ENCODE results near the gene SNX1.
A peak's percentile ranks its signal among the peaks of the same experiment; 100 is the strongest.
"Not testable (repeated sequence)": the region's sequence is repeated elsewhere in the genome, so short reads cannot be mapped to it uniquely, and the experiment has no call there.

The SNX1 gene

GRCh38 chr15:64110950-64111678 lies 15.3 kb downstream of the SNX1 start:
- H3K27ac ChIP-seq, result peak overlapping the region in 5 of 21 experiments; percentile 6 to 55 (median 29)
- H3K4me3 ChIP-seq, result no peak overlapping the region

DNA sequence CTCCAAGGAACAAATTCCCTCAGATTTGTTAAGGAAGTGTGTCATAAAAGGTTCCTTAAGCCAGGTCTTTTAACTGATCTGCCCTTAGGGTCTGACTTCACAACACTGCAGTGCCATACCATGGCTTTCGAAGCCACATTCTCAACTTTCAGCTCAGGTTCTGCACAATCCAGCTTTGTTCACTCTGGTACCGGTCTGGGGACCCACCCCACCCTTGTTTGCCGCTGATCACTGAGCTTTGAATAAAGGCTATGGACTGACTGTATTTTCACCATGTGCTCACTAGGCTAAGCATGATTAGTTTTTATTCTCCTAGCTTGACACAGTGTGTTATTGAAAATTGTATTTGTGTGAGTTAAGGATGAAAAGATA lies 15.9 kb downstream of the SNX1 start:
- H3K4me3 ChIP-seq, result no peak overlapping the region
- peak overlapping the region in 3 of 21 experiments; percentile 19 to 55 (median 43) for H3K27ac ChIP-seq

GRCh38 chr15:64112073-64112772 lies 16.4 kb downstream of the SNX1 start:
- peak overlapping the region in 2 of 21 experiments; percentile 19 to 55 for H3K27ac ChIP-seq

DNA sequence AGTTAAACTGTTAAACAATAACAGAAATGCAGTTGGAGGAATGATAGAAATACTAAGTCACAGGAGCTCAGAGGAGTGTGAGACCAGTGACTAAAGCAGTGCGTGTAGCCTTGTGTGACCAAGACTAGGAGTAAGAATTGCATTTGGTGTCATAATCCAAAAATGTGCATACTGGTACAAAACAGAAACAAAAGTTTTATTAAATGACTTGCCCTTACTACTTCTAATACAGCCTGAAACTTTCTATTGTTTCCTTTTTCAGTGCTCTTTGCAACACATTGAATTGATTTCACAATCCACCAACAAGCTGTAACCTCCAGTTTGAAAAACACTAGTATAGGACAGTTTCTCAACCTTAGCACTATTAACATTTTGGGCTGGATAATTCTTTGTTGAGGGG lies 17.1 kb downstream of the SNX1 start:
- Histone ChIP-seq H3K4me3 (no peak overlapping the region), H3K27ac (peak overlapping the region in 2 of 21 experiments; percentile 32 to 55)

More at GRCh38 chr15:64112073-64112772, 16.4 kb downstream of the SNX1 start:
- no peak overlapping the region for H3K4me3 ChIP-seq

DNA sequence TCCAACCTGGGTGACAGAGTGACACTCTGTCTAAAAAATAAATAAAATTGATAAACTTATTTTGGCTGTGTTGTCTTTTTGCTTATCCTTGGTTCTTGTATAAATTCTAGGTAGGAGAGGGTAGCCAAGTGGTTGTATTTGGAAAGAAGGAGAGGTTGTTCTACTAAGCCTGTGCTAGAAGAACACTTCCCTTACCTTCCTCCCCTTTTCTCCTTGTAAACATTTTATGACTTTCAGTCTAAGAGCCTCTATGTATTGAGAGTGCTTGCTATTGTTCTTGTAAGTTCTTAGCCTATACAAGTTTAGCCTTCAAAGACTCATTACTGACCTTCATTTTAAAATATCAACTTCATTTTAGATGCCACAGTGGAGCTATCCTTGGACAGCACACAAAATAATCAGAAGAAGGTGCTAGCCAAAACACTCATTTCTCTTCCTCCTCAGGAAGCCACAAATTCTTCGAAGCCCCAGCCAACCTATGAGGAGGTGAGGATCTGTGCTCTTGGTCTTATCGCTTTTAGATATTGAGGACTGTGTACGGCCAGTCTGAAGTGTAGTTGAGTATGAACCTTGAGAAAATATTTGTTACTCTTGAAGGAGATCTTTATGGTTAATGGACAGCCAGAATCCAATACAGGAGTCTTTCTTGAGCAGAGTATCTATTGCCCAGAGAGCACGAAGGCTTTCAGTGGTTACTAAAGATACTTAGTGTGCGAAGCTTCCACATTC lies 22.1 kb downstream of the SNX1 start:
- no peak overlapping the region for H3K27ac ChIP-seq
- no peak overlapping the region for H3K4me3 ChIP-seq

DNA sequence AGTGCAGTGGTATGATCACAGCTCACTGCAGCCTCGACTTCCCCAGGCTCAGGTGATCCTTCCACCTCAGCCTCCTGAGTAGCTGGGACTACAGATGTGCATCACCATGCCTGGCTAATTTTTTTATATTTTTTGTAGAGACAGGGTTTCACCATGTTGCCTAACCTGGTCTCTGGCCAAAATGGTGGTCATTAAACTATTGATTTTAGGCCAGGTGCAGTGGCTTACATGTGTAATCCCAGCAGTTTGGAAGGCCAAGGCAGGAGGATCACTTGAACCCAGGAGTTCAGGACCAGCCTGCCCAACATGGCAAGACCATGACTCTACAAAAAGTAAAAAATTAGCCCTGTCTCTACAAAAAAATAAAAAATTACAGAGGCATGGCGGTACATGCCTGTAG lies 24.5 kb downstream of the SNX1 start:
- H3K4me3 ChIP-seq, H3K27ac ChIP-seq: not testable (repeated sequence)

DNA sequence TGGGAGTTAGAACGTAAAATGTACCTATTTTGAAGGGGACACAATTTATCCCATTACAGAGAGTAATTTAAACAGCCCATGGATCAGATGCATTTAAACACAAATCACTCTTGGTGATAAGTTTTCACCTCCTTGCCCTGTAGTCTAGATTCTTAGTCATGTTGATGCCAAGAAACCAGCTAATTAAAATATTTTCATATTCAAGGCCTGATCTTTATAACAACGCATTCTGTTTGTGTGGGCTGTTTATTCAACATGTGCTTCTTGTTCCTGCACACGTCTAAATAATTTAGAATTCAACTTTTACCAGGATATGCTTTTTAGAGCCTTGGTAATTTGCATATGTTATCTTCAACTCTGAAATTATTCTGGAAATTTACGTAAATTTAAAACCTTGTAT lies 25.8 kb downstream of the SNX1 start:
- Histone ChIP-seq H3K27ac (no peak overlapping the region), H3K4me3 (no peak overlapping the region)

GRCh38 chr15:64122444-64122843 lies 26.7 kb downstream of the SNX1 start:
- no peak overlapping the region for H3K27ac ChIP-seq
- H3K4me3 ChIP-seq, result no peak overlapping the region

DNA sequence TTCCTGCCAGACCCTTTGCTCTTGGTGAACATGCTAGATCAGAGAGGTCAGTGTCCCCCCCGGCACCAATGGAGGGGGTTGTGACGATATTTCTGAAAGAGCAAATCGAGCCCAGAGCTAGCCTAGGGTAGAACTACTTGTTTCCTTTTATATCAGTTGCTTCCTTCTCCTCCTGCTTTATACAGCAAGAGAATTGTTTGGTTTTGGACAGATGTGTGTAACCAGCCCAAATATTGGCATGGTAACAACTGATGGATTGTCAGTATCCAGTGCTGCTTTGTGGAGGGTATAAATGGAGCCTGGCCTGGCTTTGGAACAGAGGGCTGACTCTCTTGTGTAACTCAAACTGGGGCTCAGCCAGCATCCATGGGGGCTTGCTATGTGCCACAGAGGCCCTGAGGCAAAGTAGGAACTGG lies 27.2 kb downstream of the SNX1 start:
- no peak overlapping the region for H3K27ac ChIP-seq
- H3K4me3 ChIP-seq, result no peak overlapping the region

DNA sequence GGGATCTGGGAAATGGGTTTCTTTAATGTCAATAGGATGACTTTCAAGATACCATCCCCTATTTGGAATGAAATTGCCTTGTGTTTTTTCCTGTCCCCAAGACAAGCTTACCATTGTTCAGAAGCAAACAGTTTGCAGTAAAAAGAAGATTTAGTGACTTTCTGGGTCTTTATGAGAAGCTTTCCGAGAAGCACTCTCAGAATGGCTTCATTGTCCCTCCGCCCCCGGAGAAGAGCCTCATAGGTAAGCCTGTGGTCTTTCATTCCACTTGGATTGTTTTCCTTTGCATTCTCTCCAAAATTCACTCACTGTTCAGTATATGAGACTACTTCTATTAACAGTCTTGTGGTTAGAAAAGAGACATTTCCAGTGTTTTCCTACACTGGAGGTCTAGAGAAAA lies 30.2 kb downstream of the SNX1 start:
- Histone ChIP-seq H3K27ac (no peak overlapping the region), H3K4me3 (no peak overlapping the region)

GRCh38 chr15:64127521-64128270 lies 31.9 kb downstream of the SNX1 start:
- Histone ChIP-seq H3K27ac (no peak overlapping the region), H3K4me3 (no peak overlapping the region)

DNA sequence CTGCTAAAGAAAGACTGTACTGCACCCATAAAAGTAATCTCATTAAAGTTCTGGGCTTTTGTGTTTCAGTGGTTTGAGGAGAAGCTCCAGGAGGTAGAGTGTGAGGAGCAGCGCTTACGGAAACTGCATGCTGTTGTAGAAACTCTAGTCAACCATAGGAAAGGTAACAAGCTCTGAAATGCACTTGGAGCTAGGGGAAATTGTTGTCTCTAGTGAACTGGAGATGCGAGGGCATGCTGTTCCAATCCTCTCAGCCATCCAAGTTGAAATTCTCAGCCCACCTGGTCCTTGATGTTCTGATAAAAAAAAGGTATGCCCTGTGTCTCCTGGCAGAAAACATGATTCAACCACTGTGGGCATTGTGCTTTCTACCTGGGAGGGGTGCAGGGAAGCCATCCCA lies 34.4 kb downstream of the SNX1 start:
- Histone ChIP-seq H3K27ac (no peak overlapping the region), H3K4me3 (no peak overlapping the region)

GRCh38 chr15:64131547-64131946 lies 35.8 kb downstream of the SNX1 start:
- H3K27ac ChIP-seq, result no peak overlapping the region
- H3K4me3 ChIP-seq, result no peak overlapping the region

GRCh38 chr15:64132217-64132616 lies 36.4 kb downstream of the SNX1 start:
- Histone ChIP-seq H3K4me3 (no peak overlapping the region), H3K27ac (no peak overlapping the region)

- Histone ChIP-seq H3K4me3 (no peak overlapping the region), H3K27ac (no peak overlapping the region)
Measured at GRCh38 chr15:64133623-64134344, 38.0 kb downstream of the SNX1 start.

DNA sequence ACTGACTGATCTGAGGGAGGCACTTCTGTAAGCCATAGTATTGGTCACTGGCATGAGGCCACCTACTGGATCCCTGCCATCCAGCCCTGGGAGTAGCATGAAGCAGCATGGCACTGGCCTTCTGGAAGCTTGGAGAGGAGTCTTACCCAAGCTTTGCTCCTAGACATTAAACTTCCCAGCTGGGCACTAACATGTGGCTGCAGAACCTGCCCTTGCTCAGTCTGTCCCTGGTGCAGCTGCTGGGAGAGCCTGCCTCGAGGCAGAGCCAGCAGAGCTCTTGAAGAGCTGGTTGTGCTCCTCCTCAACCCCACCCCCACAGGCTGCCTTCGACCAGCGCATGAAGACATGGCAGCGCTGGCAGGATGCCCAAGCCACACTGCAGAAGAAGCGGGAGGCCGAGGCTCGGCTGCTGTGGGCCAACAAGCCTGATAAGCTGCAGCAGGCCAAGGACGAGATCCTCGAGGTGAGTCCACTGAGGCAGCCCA lies 38.6 kb downstream of the SNX1 start:
- Histone ChIP-seq H3K4me3 (no peak overlapping the region), H3K27ac (no peak overlapping the region)

DNA sequence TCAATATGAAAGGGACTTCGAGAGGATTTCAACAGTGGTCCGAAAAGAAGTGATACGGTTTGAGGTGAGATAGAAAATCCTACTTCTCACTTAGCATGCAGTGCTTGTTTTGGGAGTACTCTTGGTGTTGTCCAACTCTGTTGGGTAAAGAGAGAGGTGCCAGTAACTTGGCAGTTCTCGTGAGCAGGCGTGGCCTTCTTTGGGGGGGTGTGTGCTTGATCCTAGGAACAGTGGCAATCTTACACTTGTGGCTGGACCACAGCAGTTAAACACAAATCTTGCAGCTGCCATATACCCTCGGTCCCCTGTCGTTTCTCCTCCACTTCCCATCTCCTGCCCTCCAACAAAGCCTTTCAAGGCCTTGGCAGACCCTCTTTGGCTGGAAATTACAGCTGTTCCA lies 40.6 kb downstream of the SNX1 start:
- Histone ChIP-seq H3K27ac (no peak overlapping the region), H3K4me3 (no peak overlapping the region)

GRCh38 chr15:64137226-64137833 lies 41.5 kb downstream of the SNX1 start:
- H3K4me3 ChIP-seq, result no peak overlapping the region
- no peak overlapping the region for H3K27ac ChIP-seq
